ENCODE measurements around the gene TPRA1. TPM values are rescaled to one million over a fixed set of nuclear protein-coding genes. Genes with fewer than 3 reads are reported as not detected.

TPRA1 gene
- total RNA-seq, 1 experiment from 2014 or later: 47.0 TPM

GRCh38 chr3:127565711-127566110, 24.8 kb downstream of the TPRA1 start:
- Mint-ChIP-seq H3K9me3 (ENCODE audit: unreplicated experiment) (peaks cover 2% of the 10 kb centered on the region), H3K4me1 (ENCODE audit: insufficient read depth, unreplicated experiment) (no peaks in the 10 kb centered on the region), H3K27me3 (ENCODE audit: insufficient read depth, unreplicated experiment) (no peaks in the 10 kb centered on the region), H3K4me3 (ENCODE audit: unreplicated experiment) (no peak overlapping the region), H3K27ac (ENCODE audit: low read depth, unreplicated experiment) (no peak overlapping the region), H3K36me3 (ENCODE audit: insufficient read depth, unreplicated experiment) (peaks cover 12% of the 10 kb centered on the region)
- CTCF ChIA-PET: interaction anchor here (0.7 to 0.8 kb wide), 2 partner anchors 9 to 10 kb away, joined by 3 to 4 read pairs; no protein-coding TSS in a partner anchor
- intact Hi-C loops (cut with micrococcal nuclease): no loop called here
- no TSS peak for BruUV-seq (replicated peaks)
- no peak for TF ChIP-seq CTCF (IDR thresholded peaks at IDR 0.05; ENCODE audit: unreplicated experiment)
- no peak for DNase-seq (ENCODE audit: unreplicated experiment)
- POLR2A ChIA-PET: no interaction called here

DNA sequence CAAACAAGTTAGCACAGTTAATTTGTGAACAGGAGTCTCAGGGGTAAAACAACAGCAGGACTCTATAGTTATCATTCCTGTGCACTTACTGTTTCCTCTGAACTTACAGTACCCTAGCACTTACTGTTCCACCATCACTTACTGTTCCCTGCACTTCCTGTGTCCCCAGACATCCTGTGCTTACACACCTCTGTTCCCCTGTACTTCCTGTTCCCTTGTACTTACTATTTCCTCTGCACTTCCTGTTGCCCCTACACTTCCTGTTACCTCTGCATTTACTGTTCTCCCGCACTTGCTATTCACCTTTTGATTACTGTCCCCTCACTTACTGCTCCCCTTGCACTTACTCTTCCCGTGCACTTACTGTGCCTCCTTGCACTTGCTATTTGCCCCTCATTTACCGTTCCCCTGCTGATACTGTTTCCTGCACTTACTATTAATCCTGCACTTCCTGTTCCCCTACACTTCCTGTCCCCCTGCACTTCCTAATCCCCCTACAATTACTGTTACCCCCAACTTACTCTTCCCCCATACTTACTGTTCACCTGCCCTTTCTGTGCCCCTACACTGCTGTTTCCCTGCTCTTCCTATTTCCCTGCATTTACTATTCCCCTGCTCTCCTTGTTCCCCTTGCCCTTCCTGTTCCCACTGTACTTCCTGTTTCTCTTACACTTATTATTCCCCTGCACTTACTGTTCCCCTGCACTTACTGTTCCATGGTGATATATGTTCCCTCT, 30.3 kb downstream of the TPRA1 start:
- no peaks in the 10 kb centered on the region for H3K27me3 Mint-ChIP-seq (ENCODE audit: insufficient read depth, unreplicated experiment)
- peaks cover 12% of the 10 kb centered on the region for H3K9me3 Mint-ChIP-seq (ENCODE audit: unreplicated experiment)
- H3K4me1 Mint-ChIP-seq (ENCODE audit: insufficient read depth, unreplicated experiment): no peaks in the 10 kb centered on the region
- no peak for TF ChIP-seq CTCF (IDR thresholded peaks at IDR 0.05; ENCODE audit: unreplicated experiment)
- intact Hi-C loops (cut with micrococcal nuclease): no loop called here
- no peak overlapping the region for H3K27ac Mint-ChIP-seq (ENCODE audit: low read depth, unreplicated experiment)
- CTCF ChIA-PET: interaction anchor here (0.6 kb wide), 1 partner anchor 243 kb away, joined by 3 read pairs; no protein-coding TSS in a partner anchor
- POLR2A ChIA-PET: no interaction called here
- peaks cover 10% of the 10 kb centered on the region for H3K36me3 Mint-ChIP-seq (ENCODE audit: insufficient read depth, unreplicated experiment)
- no peak for DNase-seq (ENCODE audit: unreplicated experiment)
- no TSS peak for BruUV-seq (replicated peaks)
- H3K4me3 Mint-ChIP-seq (ENCODE audit: unreplicated experiment): no peak overlapping the region

DNA sequence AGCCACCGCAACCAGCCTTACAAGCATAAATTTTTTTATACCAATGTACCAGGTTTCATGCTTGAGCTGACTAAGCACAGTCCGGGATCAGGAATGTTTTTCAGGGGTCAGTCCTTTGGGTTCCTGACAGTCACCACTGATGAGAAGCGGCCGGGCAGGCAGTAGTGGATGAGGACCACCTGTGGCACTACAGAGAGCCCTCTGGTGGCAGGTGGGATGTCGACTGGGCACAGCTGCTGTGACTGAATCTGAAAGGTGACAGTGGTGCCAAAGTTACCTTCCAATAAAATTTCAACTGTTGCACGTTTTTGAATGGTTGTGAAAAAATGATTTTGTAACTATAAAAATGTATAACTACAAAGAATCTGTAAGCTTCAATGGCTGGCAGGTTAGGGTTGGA, 34.0 kb downstream of the TPRA1 start:
- intact Hi-C loops (cut with micrococcal nuclease): no loop called here
- BruUV-seq (replicated peaks): no TSS peak
- Mint-ChIP-seq H3K9me3 (ENCODE audit: unreplicated experiment) (peaks cover 12% of the 10 kb centered on the region), H3K27me3 (ENCODE audit: insufficient read depth, unreplicated experiment) (no peaks in the 10 kb centered on the region), H3K4me1 (ENCODE audit: insufficient read depth, unreplicated experiment) (no peaks in the 10 kb centered on the region), H3K4me3 (ENCODE audit: unreplicated experiment) (no peak overlapping the region), H3K27ac (ENCODE audit: low read depth, unreplicated experiment) (no peak overlapping the region), H3K36me3 (ENCODE audit: insufficient read depth, unreplicated experiment) (peaks cover 15% of the 10 kb centered on the region)
- no peak for DNase-seq (ENCODE audit: unreplicated experiment)
- ChIA-PET CTCF (interaction anchor here (0.6 to 1.2 kb wide), 5 partner anchors 9 to 877 kb away, joined by 3 to 6 read pairs (median 4); no protein-coding TSS in a partner anchor), POLR2A (interaction anchor here (0.6 kb wide), 1 partner anchor 685 kb away, joined by 7 read pairs; no protein-coding TSS in a partner anchor)
- no peak for TF ChIP-seq CTCF (IDR thresholded peaks at IDR 0.05; ENCODE audit: unreplicated experiment)

DNA sequence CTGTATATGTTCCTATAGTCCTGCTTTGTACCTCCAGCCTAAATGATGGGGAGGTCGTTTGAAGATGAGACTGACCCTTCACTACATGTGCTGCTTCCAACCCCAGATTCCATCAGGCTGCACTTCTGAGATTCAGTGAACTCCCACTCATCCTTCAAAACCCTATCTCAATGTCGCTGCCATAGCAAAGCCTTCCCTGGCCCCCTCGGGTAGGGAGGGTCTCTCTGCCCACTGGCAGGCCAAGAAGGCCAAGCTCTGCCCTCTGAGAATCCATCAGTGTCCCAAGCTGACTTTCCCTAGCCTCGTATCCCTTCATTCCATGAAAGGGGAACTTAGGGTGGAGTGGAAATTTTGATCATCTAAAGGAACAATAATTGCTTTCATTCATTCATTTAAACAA, 35.4 kb downstream of the TPRA1 start:
- no TSS peak for BruUV-seq (replicated peaks)
- POLR2A ChIA-PET: no interaction called here
- no peak for TF ChIP-seq CTCF (IDR thresholded peaks at IDR 0.05; ENCODE audit: unreplicated experiment)
- H3K4me3 Mint-ChIP-seq (ENCODE audit: unreplicated experiment): no peak overlapping the region
- no peaks in the 10 kb centered on the region for H3K4me1 Mint-ChIP-seq (ENCODE audit: insufficient read depth, unreplicated experiment)
- no peaks in the 10 kb centered on the region for H3K27me3 Mint-ChIP-seq (ENCODE audit: insufficient read depth, unreplicated experiment)
- no peak overlapping the region for H3K27ac Mint-ChIP-seq (ENCODE audit: low read depth, unreplicated experiment)
- intact Hi-C loops (cut with micrococcal nuclease): no loop called here
- DNase-seq (ENCODE audit: unreplicated experiment): no peak
- CTCF ChIA-PET: interaction anchor here (0.6 to 1.0 kb wide), 3 partner anchors 10 to 1032 kb away, joined by 3 to 6 read pairs (median 3); no protein-coding TSS in a partner anchor
- H3K9me3 Mint-ChIP-seq (ENCODE audit: unreplicated experiment): peaks cover 4% of the 10 kb centered on the region
- peaks cover 15% of the 10 kb centered on the region for H3K36me3 Mint-ChIP-seq (ENCODE audit: insufficient read depth, unreplicated experiment)

Measured in MCF 10A (cell line).